Coronary artery (tissue), 2 donors: Measurements from ENCODE around the gene DNAJC19.

Experiments
- DNase-seq: peaks from one replicate; pipeline ENCODE4 v3.0.0-alpha.2; 2017; ENCODE audit warnings: low spot score
- H3K27ac ChIP-seq, 2 donors: fragments of 200-600 bp; sonication (generic); one replicate each; pipeline ENCODE4 v1.5.1; 2016 to 2019
- H3K4me3 ChIP-seq: fragments of 200-600 bp; sonication (generic); 2 replicates; pipeline ENCODE4 v1.5.1; 2016; ENCODE audit warnings: mild to moderate bottlenecking, moderate library complexity
- TF ChIP-seq, protein P1 (sequence below): fragments of 200-600 bp; sonication (generic); IDR thresholded peaks from one replicate; pipeline ENCODE4 v1.5.1; 2019; ENCODE audit warnings: antibody characterized with exemption

The DNAJC19 gene

DNA sequence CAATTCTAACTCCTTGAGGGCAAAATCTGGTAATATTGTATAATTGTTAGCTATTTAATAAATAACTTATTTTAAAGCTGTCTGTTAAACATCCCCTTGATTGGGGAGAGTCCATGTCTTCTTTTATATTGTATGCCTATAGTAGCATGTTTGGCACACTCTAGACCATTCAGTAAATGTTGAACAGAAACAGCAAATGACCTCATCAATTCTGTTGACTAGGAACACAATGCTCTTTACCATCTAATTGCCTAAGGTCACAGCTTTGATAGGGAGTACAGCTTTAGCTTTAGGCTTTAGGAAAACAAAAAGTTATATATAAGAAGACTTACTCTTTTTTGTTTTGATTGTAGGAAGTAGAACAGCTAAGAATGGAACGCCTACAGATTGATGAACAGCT, 27.0 kb downstream of the DNAJC19 start:
- H3K4me3 ChIP-seq, result no peak overlapping the region
- H3K27ac ChIP-seq, result no peak overlapping the region
- TF ChIP-seq, protein P1, sequence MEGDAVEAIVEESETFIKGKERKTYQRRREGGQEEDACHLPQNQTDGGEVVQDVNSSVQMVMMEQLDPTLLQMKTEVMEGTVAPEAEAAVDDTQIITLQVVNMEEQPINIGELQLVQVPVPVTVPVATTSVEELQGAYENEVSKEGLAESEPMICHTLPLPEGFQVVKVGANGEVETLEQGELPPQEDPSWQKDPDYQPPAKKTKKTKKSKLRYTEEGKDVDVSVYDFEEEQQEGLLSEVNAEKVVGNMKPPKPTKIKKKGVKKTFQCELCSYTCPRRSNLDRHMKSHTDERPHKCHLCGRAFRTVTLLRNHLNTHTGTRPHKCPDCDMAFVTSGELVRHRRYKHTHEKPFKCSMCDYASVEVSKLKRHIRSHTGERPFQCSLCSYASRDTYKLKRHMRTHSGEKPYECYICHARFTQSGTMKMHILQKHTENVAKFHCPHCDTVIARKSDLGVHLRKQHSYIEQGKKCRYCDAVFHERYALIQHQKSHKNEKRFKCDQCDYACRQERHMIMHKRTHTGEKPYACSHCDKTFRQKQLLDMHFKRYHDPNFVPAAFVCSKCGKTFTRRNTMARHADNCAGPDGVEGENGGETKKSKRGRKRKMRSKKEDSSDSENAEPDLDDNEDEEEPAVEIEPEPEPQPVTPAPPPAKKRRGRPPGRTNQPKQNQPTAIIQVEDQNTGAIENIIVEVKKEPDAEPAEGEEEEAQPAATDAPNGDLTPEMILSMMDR, result no peak
- no peak for DNase-seq

DNA sequence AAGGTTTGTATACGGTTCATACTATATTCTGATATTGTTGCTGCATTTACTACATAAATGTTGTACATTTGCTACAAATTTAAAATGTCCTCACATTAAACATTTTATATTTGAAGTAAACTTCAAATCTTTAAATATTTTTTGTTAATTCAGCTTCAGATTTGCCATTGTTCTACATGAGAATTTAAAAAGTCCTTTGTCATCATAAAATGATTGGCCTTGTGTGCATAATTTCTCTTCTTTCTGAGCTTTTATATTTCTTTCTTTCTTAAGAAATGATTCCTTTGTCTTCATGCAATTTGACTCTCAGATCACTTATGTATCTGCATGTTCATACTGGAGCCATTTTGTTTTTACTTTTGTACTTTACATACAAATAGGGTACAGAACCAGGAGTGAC, 28.0 kb downstream of the DNAJC19 start:
- no peak overlapping the region for H3K4me3 ChIP-seq
- DNase-seq, result no peak
- TF ChIP-seq, protein P1, result no peak

DNA sequence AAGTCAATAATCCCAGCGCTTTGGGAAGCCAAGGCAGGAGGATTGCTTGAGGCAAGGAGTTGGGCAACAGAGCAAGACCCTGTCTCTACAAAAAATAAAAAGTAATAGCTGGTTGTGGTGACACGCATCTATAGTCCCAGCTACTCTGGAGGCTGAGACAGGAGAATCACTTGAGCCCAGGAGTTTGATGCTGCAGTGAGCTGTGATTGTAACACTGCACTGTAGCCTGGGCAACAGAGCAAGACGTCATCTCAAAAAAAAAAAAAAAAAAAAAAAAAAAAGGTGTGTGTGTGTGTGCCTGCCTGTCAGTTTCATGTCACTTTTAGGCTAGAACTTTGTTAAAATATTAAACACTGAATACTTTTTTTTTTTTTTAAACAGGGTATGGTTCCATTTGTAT, 28.4 kb downstream of the DNAJC19 start:
- H3K27ac ChIP-seq, result no peak overlapping the region
- DNase-seq, result no peak
- H3K4me3 ChIP-seq, result no peak overlapping the region
- TF ChIP-seq, protein P1, result no peak

More for the DNA sequence above, 28.0 kb downstream of the DNAJC19 start:
- no peak overlapping the region for H3K27ac ChIP-seq

DNA sequence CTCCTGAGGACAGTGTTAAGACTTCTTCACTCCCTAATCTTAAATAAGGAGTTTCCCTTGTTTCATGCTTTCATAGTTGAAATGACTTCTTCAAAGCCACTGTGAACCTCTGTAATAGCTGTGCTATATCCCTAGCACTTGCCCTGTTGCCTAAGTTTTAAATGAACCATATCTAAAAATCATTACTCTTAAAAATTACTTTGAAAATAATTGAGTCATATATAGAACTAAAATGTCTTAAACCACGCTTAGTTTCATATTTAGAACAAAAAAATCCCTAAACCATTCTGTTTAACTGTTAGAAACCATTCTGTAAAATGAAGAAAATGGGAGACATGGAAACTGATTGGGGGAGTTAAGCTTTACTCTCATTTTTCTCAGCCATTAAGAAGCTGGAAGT, 29.8 kb downstream of the DNAJC19 start:
- TF ChIP-seq, protein P1, result no peak
- Histone ChIP-seq H3K27ac (no peak overlapping the region), H3K4me3 (no peak overlapping the region)
- no peak for DNase-seq

DNA sequence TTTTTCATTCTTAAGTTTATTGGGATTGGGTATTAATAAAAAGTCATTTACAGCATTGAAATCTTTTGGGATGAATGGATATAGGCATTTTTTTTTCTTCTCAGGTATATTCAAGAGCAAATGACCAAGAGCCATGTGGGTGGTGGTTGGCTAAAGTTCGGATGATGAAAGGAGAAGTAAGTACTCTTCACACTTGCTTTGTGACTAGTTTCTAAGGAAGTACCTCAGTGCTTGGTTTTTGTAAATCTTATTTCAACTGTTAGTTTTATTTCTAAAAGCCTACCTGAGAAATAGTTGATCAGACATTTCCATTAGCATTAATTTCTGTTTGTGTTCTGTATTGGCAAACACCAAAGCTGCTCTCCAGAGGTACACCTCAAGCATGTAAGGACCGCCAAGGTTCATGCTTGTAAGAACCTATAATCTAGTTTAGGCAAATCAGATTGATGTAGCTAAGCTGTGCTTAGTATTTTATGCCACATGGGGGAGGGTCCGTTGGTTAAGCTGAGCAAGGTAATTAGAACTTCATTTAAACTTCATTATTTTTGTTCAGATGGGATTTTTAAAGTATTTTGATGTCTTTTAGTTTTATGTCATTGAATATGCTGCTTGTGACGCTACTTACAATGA, 41.7 kb downstream of the DNAJC19 start:
- H3K27ac ChIP-seq, result no peak overlapping the region
- DNase-seq, result no peak
- TF ChIP-seq, protein P1, result no peak
- no peak overlapping the region for H3K4me3 ChIP-seq

DNA sequence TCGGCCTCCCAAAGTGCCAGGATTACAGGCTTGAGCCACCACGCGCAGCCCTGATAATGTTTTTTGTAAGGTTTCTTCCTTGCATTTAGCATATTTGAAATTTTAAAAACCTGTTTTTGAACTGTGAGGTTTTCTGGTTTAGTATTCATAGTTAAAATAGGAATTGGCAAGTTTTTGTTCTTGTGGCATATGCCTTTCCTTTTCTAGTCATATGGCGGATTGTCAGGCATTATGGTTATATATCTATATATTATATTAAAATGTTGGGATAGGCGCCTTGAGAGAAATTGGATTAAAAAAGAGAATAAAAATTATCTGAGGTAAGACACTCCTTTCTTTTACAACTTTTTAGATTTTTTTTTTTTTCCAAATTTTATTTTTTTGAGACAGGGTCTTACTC, 48.7 kb downstream of the DNAJC19 start:
- TF ChIP-seq, protein P1, result no peak
- Histone ChIP-seq H3K27ac (no peak overlapping the region), H3K4me3 (no peak overlapping the region)
- DNase-seq, result no peak

DNA sequence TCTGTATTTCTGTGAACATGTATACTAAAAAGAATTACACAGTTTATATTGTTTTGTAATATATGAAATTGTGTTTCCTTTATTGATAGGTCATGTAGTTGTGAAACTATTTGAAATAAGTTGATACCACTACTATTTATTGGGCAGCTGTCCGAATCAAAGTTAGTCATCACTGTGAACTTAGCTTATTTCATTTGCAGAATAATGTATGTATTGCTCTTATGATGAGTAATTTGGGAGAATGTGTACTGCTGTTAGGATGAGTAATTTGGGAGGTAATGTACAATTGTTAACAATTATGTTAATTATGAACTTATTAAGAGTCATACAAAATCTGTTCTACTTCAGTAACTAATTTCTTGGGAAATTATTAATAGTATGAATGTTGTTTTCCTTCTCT, 54.9 kb downstream of the DNAJC19 start:
- H3K27ac ChIP-seq, result no peak overlapping the region
- TF ChIP-seq, protein P1, result no peak
- no peak for DNase-seq
- no peak overlapping the region for H3K4me3 ChIP-seq
